CD14-positive monocyte (primary cell): Measurements from ENCODE around the gene EEFSEC. TPM values are rescaled to one million over a fixed set of nuclear protein-coding genes. Genes with fewer than 3 reads are reported as not detected.

ENCODE experiments used
- DNase-seq, 3 donors: peaks; one replicate each; pipeline ENCODE4 v3.0.0-alpha.2; 2011 to 2022
- H2AFZ ChIP-seq: 2 replicates; pipeline ENCODE4 v1.6.0; 2012; ENCODE audit warnings: mild to moderate bottlenecking, low read depth, low read length, inconsistent platforms; ENCODE audit not compliant: insufficient read depth, poor library complexity, severe bottlenecking
- H3K27ac ChIP-seq, 2 donors: 1 replicate in 1 of 2; 2 replicates in 1 of 2; pipeline ENCODE4 v1.5.1; 2012 to 2013; ENCODE audit warnings: low read length in 2 of 2, control low read depth in 1 of 2, inconsistent platforms in 1 of 2, low read depth in 1 of 2, mild to moderate bottlenecking in 1 of 2
- H3K27me3 ChIP-seq, 2 donors: one replicate each; pipeline versions ENCODE4 v1.6.0 to v1.6.1; 2011 to 2013; ENCODE audit warnings: low read length in 2 of 2; ENCODE audit not compliant: control insufficient read depth in 2 of 2, insufficient read depth in 2 of 2
- H3K36me3 ChIP-seq, 2 donors: replicated peaks in 1 of 2; 1 replicate in 1 of 2; 2 replicates in 1 of 2; pipeline versions ENCODE4 v1.5.1 to v1.6.1; 2012 to 2013; ENCODE audit warnings: low read length in 2 of 2, control low read depth in 1 of 2, inconsistent platforms in 1 of 2, mild to moderate bottlenecking in 1 of 2; ENCODE audit not compliant: insufficient read depth in 2 of 2, control insufficient read depth in 1 of 2
- H3K4me1 ChIP-seq, 2 donors: 1 replicate in 1 of 2; 2 replicates in 1 of 2; pipeline versions ENCODE4 v1.5.1 to v1.6.1; 2012 to 2013; ENCODE audit warnings: low read length in 2 of 2, control low read depth in 1 of 2, inconsistent platforms in 1 of 2, mild to moderate bottlenecking in 1 of 2, moderate library complexity in 1 of 2; ENCODE audit not compliant: insufficient read depth in 2 of 2, control insufficient read depth in 1 of 2
- H3K4me2 ChIP-seq: replicated peaks from 2 replicates; pipeline ENCODE3; 2012; ENCODE audit warnings: low read length, moderate library complexity, mild to moderate bottlenecking; ENCODE audit not compliant: poor library complexity, severe bottlenecking; ENCODE audit errors: extremely low read depth
- H3K4me3 ChIP-seq, 3 experiments: fragments of 200-600 bp in 1 of 3; sonication (generic) in 1 of 3; replicated peaks in 1 of 3; 1 replicate in 2 of 3; 2 replicates in 1 of 3; pipeline ENCODE4 v1.5.1; 2011 to 2013; ENCODE audit warnings: low read length in 3 of 3, mild to moderate bottlenecking in 3 of 3, control low read depth in 2 of 3, low read depth in 2 of 3, inconsistent platforms in 1 of 3, moderate library complexity in 1 of 3
- H3K79me2 ChIP-seq: 2 replicates; pipeline ENCODE4 v1.6.0; 2012; ENCODE audit warnings: mild to moderate bottlenecking, control low read depth, inconsistent platforms, low read length, moderate library complexity; ENCODE audit not compliant: insufficient read depth
- H3K9ac ChIP-seq: 2 replicates; pipeline ENCODE4 v1.6.0; 2017; ENCODE audit warnings: low read length, mild to moderate bottlenecking; ENCODE audit not compliant: insufficient read depth, poor library complexity, severe bottlenecking
- H3K9me3 ChIP-seq, 2 donors: replicated peaks in 1 of 2; 1 replicate in 1 of 2; 2 replicates in 1 of 2; pipeline versions ENCODE4 v1.5.1 to v1.6.1; 2012 to 2013; ENCODE audit warnings: low read length in 2 of 2, control low read depth in 1 of 2; ENCODE audit not compliant: control insufficient read depth in 1 of 2, insufficient read depth in 1 of 2
- H4K20me1 ChIP-seq: 2 replicates; pipeline ENCODE4 v1.6.0; 2012; ENCODE audit warnings: mild to moderate bottlenecking, low read length, control low read depth, moderate library complexity; ENCODE audit not compliant: insufficient read depth
- H3K27ac Mint-ChIP-seq, 7 donors: one replicate each; pipeline ENCODE4 v1.8.0; 2020; ENCODE audit warnings: mild to moderate bottlenecking in 7 of 7, mixed read lengths in 7 of 7, moderate library complexity in 6 of 7, inconsistent platforms in 2 of 7
- H3K27me3 Mint-ChIP-seq, 3 donors: one replicate each; pipeline ENCODE4 v1.8.0; 2021 to 2022; ENCODE audit warnings: low read depth in 3 of 3, mild to moderate bottlenecking in 3 of 3, mixed read lengths in 3 of 3, moderate library complexity in 3 of 3, inconsistent platforms in 1 of 3
- H3K36me3 Mint-ChIP-seq, 2 donors: one replicate each; pipeline ENCODE4 v1.8.0; 2020; ENCODE audit warnings: mixed read lengths in 2 of 2, inconsistent platforms in 1 of 2, mild to moderate bottlenecking in 1 of 2
- H3K4me1 Mint-ChIP-seq: one replicate; pipeline ENCODE4 v1.8.0; 2020; ENCODE audit warnings: mild to moderate bottlenecking, mixed read lengths
- H3K4me3 Mint-ChIP-seq, 2 donors: one replicate each; pipeline ENCODE4 v1.8.0; 2020; ENCODE audit warnings: mild to moderate bottlenecking in 2 of 2, mixed read lengths in 2 of 2, moderate library complexity in 1 of 2
- H3K9me3 Mint-ChIP-seq, 7 donors: one replicate each; pipeline ENCODE4 v1.8.0; 2020 to 2022; ENCODE audit warnings: mixed read lengths in 7 of 7, mild to moderate bottlenecking in 6 of 7, moderate library complexity in 6 of 7, inconsistent platforms in 2 of 7
- CTCF ChIP-seq: fragments of 200-600 bp; IDR thresholded peaks from one replicate; pipeline ENCODE4 v1.8.0; 2022; ENCODE audit warnings: antibody characterized with exemption, mild to moderate bottlenecking
- WGBS: methylation state at CpG from one replicate; pipeline ENCODE4 v1.1.5; 2013; ENCODE audit warnings: missing lambda C conversion rate; ENCODE audit not compliant: insufficient coverage; 5-methylcytosine and 5-hydroxymethylcytosine counted together
- intact Hi-C, 2 donors: fragments of 100-400 bp; cut with micrococcal nuclease; formaldehyde crosslinking; loops; one replicate each; pipeline versions ENCODE4 v1.15.0 to v1.15.1; 2023
- polyA plus RNA-seq, 3 donors: library from polyadenylated mRNA; depleted of rRNA in 1 of 3; unstranded in 2 of 3; stranded (reverse) in 1 of 3; fragments of 300-500 nt in 2 of 3; fragments of >200 nt in 1 of 3; fragmentation: Illumina TruSeq in 2 of 3; gene quantifications; 1 replicate in 2 of 3; 2 replicates in 1 of 3; pipeline ENCODE4 v1.2.3, GENCODE V29; 2012 to 2021

The EEFSEC gene
- polyA plus RNA-seq, 3 donors = 13.3 to 14.9 (median 14.9) TPM

- H3K4me1 Mint-ChIP-seq = peaks cover 63% of the 10 kb centered on the region
- H3K4me3 ChIP-seq = no peak overlapping the region
- no peak overlapping the region for H2AFZ ChIP-seq
- WGBS = 100% methylated on average over 1 of the region's 6 CpGs
- no peak overlapping the region for H3K9ac ChIP-seq
- H4K20me1 ChIP-seq = peaks cover 4% of the 10 kb centered on the region
- H3K4me3 Mint-ChIP-seq = no peak overlapping the region
- no peaks in the 10 kb centered on the region for H3K27me3 ChIP-seq
- no peak overlapping the region for H3K27ac ChIP-seq
- DNase-seq = no peak
- peaks cover 53% of the 10 kb centered on the region for H3K79me2 ChIP-seq
- no peaks in the 10 kb centered on the region for H3K36me3 ChIP-seq
- H3K27me3 Mint-ChIP-seq = peaks cover 0 to 1% (median 0%) of the 10 kb centered on the region in 3 donors
- intact Hi-C loops = no loop called here
- no peaks in the 10 kb centered on the region for H3K9me3 Mint-ChIP-seq
- peaks cover 0 to 10% of the 10 kb centered on the region in 2 donors for H3K36me3 Mint-ChIP-seq
- no peak for TF ChIP-seq CTCF
- H3K9me3 ChIP-seq = no peaks in the 10 kb centered on the region
- H3K4me2 ChIP-seq = no peak overlapping the region
- peaks cover 40 to 43% of the 10 kb centered on the region in 2 donors for H3K4me1 ChIP-seq
- H3K27ac Mint-ChIP-seq = no peak overlapping the region
These were observed 23.1 kb downstream of the EEFSEC start for GRCh38 chr3:128176276-128176833.

GRCh38 chr3:128177865-128178264 lies 24.6 kb downstream of the EEFSEC start:
- H3K36me3 Mint-ChIP-seq = peaks cover 0 to 6% of the 10 kb centered on the region in 2 donors
- Histone ChIP-seq H3K27ac (peak overlapping the region in 1 of 2 donors; percentile 45), H3K4me2 (peak overlapping the region; percentile 40), H2AFZ (no peak overlapping the region), H4K20me1 (peaks cover 4% of the 10 kb centered on the region), H3K4me3 (peak overlapping the region in 2 of 3 experiments; percentile 39 to 45), H3K4me1 (peaks cover 40 to 43% of the 10 kb centered on the region in 2 donors), H3K36me3 (no peaks in the 10 kb centered on the region), H3K9ac (peak overlapping the region; percentile 34), H3K79me2 (peaks cover 43% of the 10 kb centered on the region), H3K9me3 (no peaks in the 10 kb centered on the region), H3K27me3 (no peaks in the 10 kb centered on the region)
- H3K27me3 Mint-ChIP-seq = peaks cover 0 to 3% (median 0%) of the 10 kb centered on the region in 3 donors
- no peak for TF ChIP-seq CTCF
- H3K9me3 Mint-ChIP-seq = no peaks in the 10 kb centered on the region
- no peak overlapping the region for H3K4me3 Mint-ChIP-seq
- no CpG with 5 or more reads among the region's 2 CpGs for WGBS
- intact Hi-C loops = no loop called here
- no peak overlapping the region for H3K27ac Mint-ChIP-seq
- DNase-seq = no peak
- H3K4me1 Mint-ChIP-seq = peaks cover 64% of the 10 kb centered on the region
